Endothelial cell (in vitro differentiated cells): Measurements from ENCODE around the gene CHMP4B. TPM values are rescaled to one million over a fixed set of nuclear protein-coding genes. Genes with fewer than 3 reads are reported as not detected.

ENCODE experiments used
- DNase-seq: peaks from one replicate; pipeline ENCODE4 v3.0.0; 2021; ENCODE audit warnings: low spot score
- H3K27ac Mint-ChIP-seq: one replicate; pipeline ENCODE4 v1.8.0; 2021; ENCODE audit warnings: mixed read lengths, inconsistent platforms; ENCODE audit not compliant: unreplicated experiment
- H3K27me3 Mint-ChIP-seq: one replicate; pipeline ENCODE4 v1.8.0; 2021; ENCODE audit warnings: mild to moderate bottlenecking, moderate library complexity, mixed read lengths, inconsistent platforms; ENCODE audit not compliant: unreplicated experiment
- H3K36me3 Mint-ChIP-seq: one replicate; pipeline ENCODE4 v1.8.0; 2021; ENCODE audit warnings: mild to moderate bottlenecking, low read depth, mixed read lengths, inconsistent platforms; ENCODE audit not compliant: unreplicated experiment
- H3K4me1 Mint-ChIP-seq: one replicate; pipeline ENCODE4 v1.8.0; 2021; ENCODE audit warnings: mild to moderate bottlenecking, mixed read lengths, inconsistent platforms; ENCODE audit not compliant: unreplicated experiment
- H3K4me3 Mint-ChIP-seq: one replicate; pipeline ENCODE4 v1.8.0; 2021; ENCODE audit warnings: mild to moderate bottlenecking, mixed read lengths, inconsistent platforms; ENCODE audit not compliant: unreplicated experiment
- H3K9me3 Mint-ChIP-seq: one replicate; pipeline ENCODE4 v1.8.0; 2021; ENCODE audit warnings: mixed read lengths, inconsistent platforms; ENCODE audit not compliant: unreplicated experiment
- total RNA-seq: library from RNA; stranded (reverse); fragmentation: NEBNext Ultra II Directional; extraction: Animal tissue kit (Norgen Biotek cat#: 25700); gene quantifications from one replicate; pipeline ENCODE4 v1.2.1, GENCODE V29; 2021; ENCODE audit not compliant: unreplicated experiment
- TF ChIP-seq, protein P1 (sequence below): fragments of 200-600 bp; sonication (generic); IDR thresholded peaks from one replicate; pipeline ENCODE4 v1.5.0; 2021; ENCODE audit warnings: antibody characterized with exemption; ENCODE audit not compliant: unreplicated experiment

Gene CHMP4B
- total RNA-seq, 1 donor from 2014 or later: 117 TPM

DNA sequence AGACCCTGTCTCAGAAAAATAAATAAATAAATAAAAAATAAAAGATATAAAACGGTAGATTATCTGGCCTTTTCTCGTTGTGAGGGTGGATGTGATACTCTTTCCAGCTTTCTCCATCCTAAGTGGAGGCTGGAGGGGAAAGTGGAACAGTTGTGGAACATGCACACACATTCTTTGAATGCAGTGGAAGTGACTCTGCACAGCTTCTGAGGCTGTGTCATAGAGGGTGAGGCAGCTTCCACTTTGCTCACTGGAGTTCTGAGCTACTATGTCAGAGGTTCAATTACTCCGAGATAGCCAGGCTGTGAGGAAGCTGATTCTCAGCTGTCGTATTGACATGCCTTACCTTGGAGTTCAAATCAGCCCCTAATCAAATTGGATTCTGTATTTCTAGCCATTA is 82.2 kb downstream of the CHMP4B start:
- Mint-ChIP-seq H3K27ac (no peak overlapping the region), H3K36me3 (no peaks in the 10 kb centered on the region), H3K9me3 (no peaks in the 10 kb centered on the region), H3K4me3 (no peak overlapping the region), H3K4me1 (no peaks in the 10 kb centered on the region), H3K27me3 (peaks cover 5% of the 10 kb centered on the region)
- DNase-seq: no peak
- TF ChIP-seq, protein P1, sequence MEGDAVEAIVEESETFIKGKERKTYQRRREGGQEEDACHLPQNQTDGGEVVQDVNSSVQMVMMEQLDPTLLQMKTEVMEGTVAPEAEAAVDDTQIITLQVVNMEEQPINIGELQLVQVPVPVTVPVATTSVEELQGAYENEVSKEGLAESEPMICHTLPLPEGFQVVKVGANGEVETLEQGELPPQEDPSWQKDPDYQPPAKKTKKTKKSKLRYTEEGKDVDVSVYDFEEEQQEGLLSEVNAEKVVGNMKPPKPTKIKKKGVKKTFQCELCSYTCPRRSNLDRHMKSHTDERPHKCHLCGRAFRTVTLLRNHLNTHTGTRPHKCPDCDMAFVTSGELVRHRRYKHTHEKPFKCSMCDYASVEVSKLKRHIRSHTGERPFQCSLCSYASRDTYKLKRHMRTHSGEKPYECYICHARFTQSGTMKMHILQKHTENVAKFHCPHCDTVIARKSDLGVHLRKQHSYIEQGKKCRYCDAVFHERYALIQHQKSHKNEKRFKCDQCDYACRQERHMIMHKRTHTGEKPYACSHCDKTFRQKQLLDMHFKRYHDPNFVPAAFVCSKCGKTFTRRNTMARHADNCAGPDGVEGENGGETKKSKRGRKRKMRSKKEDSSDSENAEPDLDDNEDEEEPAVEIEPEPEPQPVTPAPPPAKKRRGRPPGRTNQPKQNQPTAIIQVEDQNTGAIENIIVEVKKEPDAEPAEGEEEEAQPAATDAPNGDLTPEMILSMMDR: no peak

DNA sequence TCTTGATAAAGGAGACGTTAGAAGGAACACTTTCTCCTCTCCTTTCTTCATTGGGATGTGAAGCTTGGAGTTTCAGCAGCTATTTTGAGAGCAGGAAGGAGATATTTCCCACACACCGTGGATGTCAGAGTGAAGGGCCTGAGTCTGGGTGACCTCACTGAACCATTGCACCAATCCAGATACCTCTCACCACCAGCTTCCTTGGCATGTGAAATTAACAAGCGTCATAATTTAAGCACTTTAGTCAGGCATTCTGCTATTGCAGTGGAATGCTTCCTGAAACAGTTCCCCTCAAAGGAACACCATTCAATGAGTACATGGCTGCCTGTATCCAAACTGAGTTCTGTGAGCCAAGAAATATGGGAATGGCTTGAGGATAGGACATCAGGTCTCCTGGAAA is 83.7 kb downstream of the CHMP4B start:
- peaks cover 5% of the 10 kb centered on the region for H3K27me3 Mint-ChIP-seq
- TF ChIP-seq, protein P1: no peak
- H3K36me3 Mint-ChIP-seq: no peaks in the 10 kb centered on the region
- no peak for DNase-seq
- no peaks in the 10 kb centered on the region for H3K9me3 Mint-ChIP-seq
- no peak overlapping the region for H3K27ac Mint-ChIP-seq
- H3K4me1 Mint-ChIP-seq: no peaks in the 10 kb centered on the region
- no peak overlapping the region for H3K4me3 Mint-ChIP-seq

DNA sequence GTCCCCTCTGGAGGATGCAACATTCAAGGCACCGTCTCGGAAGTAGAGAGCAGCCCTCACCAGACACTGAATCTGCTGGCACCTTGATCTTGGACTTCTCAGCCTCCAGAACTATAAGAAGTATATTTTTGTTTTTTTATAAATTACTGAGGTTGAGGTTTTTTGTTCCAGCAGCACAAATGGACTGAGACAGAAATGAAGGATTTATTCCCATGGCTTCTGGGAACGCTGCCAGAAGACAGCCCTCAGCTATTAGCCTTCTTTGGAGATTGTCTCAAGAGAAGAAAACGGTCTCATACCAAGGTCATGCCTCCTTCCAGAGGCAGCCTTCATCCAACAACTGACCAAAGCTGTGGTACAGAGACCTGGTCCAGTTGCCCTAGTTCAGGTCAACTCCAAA is 85.4 kb downstream of the CHMP4B start:
- Mint-ChIP-seq H3K36me3 (no peaks in the 10 kb centered on the region), H3K9me3 (no peaks in the 10 kb centered on the region), H3K4me1 (no peaks in the 10 kb centered on the region), H3K27me3 (peaks cover 5% of the 10 kb centered on the region), H3K27ac (no peak overlapping the region), H3K4me3 (no peak overlapping the region)
- TF ChIP-seq, protein P1: no peak
- DNase-seq: no peak

DNA sequence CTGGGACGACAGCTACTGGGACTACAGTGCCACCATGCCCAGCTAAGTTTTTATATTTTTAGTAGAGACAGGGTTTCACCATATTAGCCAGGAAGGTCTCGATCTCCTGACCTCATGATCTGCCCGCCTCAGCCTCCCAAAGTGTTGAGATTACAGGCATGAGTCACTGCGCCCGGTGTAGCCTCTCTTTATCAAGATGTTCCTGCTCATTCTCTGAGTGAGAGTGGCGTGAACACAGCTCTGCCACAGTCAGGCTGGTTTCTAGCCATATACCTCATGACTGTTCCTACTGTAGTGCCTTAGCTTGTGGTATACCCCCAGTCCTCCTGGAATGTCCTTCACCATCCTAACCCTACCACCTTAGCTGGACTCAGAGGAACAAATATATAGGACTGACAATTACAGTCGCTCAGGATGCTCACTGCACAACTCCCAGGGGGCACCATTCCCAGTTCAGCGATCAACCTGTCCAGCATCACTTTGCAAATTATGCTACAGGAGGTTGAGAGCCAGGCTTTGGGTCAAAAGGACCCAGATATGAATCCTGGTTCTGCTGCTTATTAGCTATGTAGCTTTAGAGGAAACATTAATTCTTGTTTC is 86.3 kb downstream of the CHMP4B start:
- DNase-seq: peak; percentile 24
- Mint-ChIP-seq H3K27me3 (peaks cover 6% of the 10 kb centered on the region), H3K4me1 (no peaks in the 10 kb centered on the region), H3K36me3 (no peaks in the 10 kb centered on the region), H3K4me3 (no peak overlapping the region), H3K27ac (no peak overlapping the region), H3K9me3 (no peaks in the 10 kb centered on the region)
- TF ChIP-seq, protein P1: peak; percentile 29

DNA sequence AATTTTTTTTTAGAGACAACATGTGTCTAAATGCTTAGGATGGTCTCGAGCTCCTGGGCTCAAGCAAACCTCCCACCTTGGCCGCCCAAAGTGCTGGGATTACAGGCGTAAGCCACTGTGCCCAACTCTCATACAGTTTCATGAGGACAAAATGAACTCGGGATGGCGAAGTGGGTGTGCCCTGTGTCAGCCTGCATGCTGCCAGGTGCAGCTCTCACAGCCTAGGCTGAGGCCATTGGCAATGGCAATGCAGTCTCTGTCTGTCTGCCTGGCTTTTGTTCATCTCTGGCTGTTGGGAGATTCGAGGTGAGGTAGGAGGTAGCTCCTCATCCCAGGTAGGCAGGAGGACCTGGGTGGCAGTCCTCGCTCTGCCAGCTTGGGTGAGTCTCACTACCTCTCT is 88.0 kb downstream of the CHMP4B start:
- Mint-ChIP-seq H3K9me3 (no peaks in the 10 kb centered on the region), H3K27ac (no peak overlapping the region), H3K4me1 (no peaks in the 10 kb centered on the region), H3K27me3 (peaks cover 4% of the 10 kb centered on the region), H3K36me3 (no peaks in the 10 kb centered on the region), H3K4me3 (no peak overlapping the region)
- TF ChIP-seq, protein P1: no peak
- DNase-seq: no peak
